Adrenal gland (tissue), 5 donors: ENCODE measurements around the gene HES4.

ENCODE experiments used
- POLR2A ChIP-seq, 2 donors: fragments of 450-650 bp; IDR thresholded peaks; one replicate each; pipeline ENCODE4 v1.6.1; 2017; ENCODE audit warnings: antibody characterized with exemption in 2 of 2, mild to moderate bottlenecking in 2 of 2, moderate library complexity in 1 of 2
- TF ChIP-seq, protein P1 (sequence below), 6 experiments: fragments of 450-650 bp in 4 of 6; fragments of 200-600 bp in 2 of 6; sonication (generic) in 1 of 6; IDR thresholded peaks; 1 replicate in 5 of 6; 2 replicates in 1 of 6; pipeline versions ENCODE4 v1.5.1 to v1.8.0; 2016 to 2021; ENCODE audit warnings: antibody characterized with exemption in 6 of 6, mild to moderate bottlenecking in 2 of 6, moderate library complexity in 1 of 6
- donor health status: DM: no; HTN: no; CAD: no.

DNA sequence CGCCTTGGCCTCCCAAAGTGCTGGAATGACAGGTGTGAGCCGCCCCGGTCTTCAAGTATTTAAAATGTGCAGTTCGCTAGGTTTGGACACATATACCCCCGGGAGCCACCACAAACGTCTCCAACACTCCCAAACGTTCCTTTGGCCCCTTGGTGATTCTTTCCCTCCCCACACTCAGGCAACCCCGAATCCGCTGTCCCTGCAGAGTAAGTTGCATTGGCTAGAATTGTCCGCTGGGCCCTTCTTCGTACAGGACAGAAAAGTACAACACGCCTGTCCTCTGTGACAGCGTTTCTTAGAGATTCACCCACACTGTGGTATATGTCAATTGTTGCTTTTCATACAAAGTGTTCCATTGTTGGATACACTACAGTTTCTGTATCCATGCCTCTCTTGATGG, 14.8 kb downstream of the HES4 start:
- TF ChIP-seq, protein P1, sequence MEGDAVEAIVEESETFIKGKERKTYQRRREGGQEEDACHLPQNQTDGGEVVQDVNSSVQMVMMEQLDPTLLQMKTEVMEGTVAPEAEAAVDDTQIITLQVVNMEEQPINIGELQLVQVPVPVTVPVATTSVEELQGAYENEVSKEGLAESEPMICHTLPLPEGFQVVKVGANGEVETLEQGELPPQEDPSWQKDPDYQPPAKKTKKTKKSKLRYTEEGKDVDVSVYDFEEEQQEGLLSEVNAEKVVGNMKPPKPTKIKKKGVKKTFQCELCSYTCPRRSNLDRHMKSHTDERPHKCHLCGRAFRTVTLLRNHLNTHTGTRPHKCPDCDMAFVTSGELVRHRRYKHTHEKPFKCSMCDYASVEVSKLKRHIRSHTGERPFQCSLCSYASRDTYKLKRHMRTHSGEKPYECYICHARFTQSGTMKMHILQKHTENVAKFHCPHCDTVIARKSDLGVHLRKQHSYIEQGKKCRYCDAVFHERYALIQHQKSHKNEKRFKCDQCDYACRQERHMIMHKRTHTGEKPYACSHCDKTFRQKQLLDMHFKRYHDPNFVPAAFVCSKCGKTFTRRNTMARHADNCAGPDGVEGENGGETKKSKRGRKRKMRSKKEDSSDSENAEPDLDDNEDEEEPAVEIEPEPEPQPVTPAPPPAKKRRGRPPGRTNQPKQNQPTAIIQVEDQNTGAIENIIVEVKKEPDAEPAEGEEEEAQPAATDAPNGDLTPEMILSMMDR (IDR thresholded peaks at IDR 0.05): no peak
- TF ChIP-seq POLR2A (IDR thresholded peaks at IDR 0.05): no peak
